ENCODE measurements around the gene BCAS3.
"Not testable (repeated sequence)": the region's sequence is repeated elsewhere in the genome, so short reads cannot be mapped to it uniquely, and the experiment has no call there.

BCAS3 gene

DNA sequence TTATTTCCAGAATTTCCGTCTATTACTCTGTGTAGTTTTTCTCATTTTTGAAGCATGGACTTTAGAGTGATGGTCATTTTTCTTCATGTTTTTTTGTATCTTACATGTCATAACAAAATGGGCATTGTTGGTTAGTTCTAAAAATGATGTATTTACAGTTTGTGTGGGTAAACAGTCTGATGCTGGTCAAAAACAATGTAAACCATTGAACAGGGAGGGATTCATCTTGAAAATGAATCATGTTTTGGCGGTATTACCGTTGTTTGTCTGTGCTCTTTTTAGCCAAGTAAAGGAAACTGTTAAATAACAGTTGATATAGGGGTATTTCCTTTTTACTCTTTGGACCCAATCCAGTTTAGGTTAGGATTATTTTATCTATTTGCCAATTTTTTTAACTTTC, 315.8 kb downstream of the BCAS3 start:
- TF ChIP-seq ZFX (IDR thresholded peaks at IDR 0.05; ENCODE audit: borderline replicate concordance) (no peak), CTCF (IDR thresholded peaks at IDR 0.05) (no peak)
- no peak overlapping the region for H3K27ac ChIP-seq

DNA sequence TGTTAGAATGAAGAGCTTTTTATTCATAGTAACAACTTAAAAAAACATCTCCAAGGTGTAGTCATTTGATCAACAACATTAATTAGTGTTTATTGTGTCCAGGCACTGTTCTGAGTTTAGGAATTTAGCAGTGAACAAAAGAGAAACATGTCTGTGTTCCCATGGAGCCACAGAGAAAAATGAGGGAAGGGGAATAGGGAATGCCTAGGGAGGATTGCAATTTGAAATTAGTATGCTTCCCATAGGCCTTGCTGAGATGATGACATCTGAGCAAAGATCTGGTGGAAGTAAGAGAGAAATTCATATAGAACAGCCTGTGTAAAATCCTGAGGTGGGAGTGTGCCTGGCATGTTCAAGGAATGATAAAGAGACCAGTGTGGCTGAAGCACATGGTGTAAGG, 318.0 kb downstream of the BCAS3 start:
- TF ChIP-seq CTCF (IDR thresholded peaks at IDR 0.05) (no peak), ZFX (IDR thresholded peaks at IDR 0.05; ENCODE audit: borderline replicate concordance) (no peak)
- no peak overlapping the region for H3K27ac ChIP-seq

DNA sequence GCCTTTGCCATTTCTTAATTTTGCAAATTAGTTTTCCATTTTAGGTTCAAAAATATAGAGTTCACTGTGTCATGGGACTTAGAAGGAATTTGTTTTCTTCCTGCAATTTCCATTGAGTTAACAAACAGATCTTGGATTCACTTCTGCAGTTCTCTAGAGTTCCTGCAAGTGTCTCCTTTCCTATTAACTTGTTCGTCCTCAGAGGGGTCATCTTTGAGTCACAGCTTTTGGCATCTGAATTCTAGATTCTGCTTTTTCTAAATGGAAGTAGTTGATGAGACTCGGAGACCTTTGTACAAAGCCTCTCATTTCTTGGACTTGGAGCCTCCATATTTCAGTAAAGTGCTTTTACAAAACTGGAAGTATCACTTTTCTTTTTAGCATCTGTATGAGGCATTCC, 323.3 kb downstream of the BCAS3 start:
- H3K27ac ChIP-seq = no peak overlapping the region
- TF ChIP-seq CTCF (IDR thresholded peaks at IDR 0.05) (no peak), ZFX (IDR thresholded peaks at IDR 0.05; ENCODE audit: borderline replicate concordance) (no peak)

GRCh38 chr17:61002316-61002736, 324.7 kb downstream of the BCAS3 start:
- TF ChIP-seq ZFX (IDR thresholded peaks at IDR 0.05; ENCODE audit: borderline replicate concordance) (no peak), CTCF (IDR thresholded peaks at IDR 0.05) (peak; percentile 80)

DNA sequence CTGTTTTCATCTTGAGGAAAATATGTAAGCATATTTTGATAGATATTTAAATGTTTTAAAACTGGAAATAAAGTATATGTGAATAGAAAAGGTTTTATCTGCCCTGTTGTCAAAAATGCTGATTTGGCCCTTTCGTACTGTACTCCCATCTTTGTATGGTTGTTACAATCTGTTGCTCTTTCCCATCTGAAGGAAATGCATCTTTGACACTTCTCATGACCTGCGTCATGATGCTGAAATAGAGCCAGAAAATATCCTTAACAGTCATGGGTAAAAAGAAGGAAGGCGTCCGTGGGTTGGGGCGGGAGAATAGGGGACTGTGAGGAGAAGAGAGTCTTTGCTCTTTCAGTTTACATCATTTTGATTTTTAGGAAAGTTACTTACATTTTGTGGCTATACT, 327.7 kb downstream of the BCAS3 start:
- TF ChIP-seq ZFX (IDR thresholded peaks at IDR 0.05; ENCODE audit: borderline replicate concordance) = no peak
- TF ChIP-seq CTCF (IDR thresholded peaks at IDR 0.05) = no peak
- no peak overlapping the region for H3K27ac ChIP-seq

More at GRCh38 chr17:61002316-61002736, 324.7 kb downstream of the BCAS3 start:
- no peak overlapping the region for H3K27ac ChIP-seq

- H3K27ac ChIP-seq = not testable (repeated sequence)
Observed at GRCh38 chr17:61005958-61006357, 328.3 kb downstream of the BCAS3 start.

GRCh38 chr17:61007980-61008379, 330.3 kb downstream of the BCAS3 start:
- no peak for TF ChIP-seq CTCF (IDR thresholded peaks at IDR 0.05)
- no peak for TF ChIP-seq ZFX (IDR thresholded peaks at IDR 0.05; ENCODE audit: borderline replicate concordance)
- H3K27ac ChIP-seq = no peak overlapping the region

GRCh38 chr17:61009663-61010062, 332.0 kb downstream of the BCAS3 start:
- H3K27ac ChIP-seq = no peak overlapping the region
- TF ChIP-seq CTCF (IDR thresholded peaks at IDR 0.05) = no peak
